Erythroblast (primary cell): Measurements from ENCODE around the gene CHST7.

Source experiments
- GATA1 ChIP-seq: IDR thresholded peaks from 2 replicates; pipeline ENCODE4 v1.6.1; 2011; ENCODE audit warnings: low read depth, mild to moderate bottlenecking, control low read depth, low read length, moderate library complexity
- POLR2A ChIP-seq: IDR thresholded peaks from 2 replicates; pipeline ENCODE4 v1.6.1; 2011; ENCODE audit warnings: mild to moderate bottlenecking, low read length

- TF ChIP-seq POLR2A (no peak), GATA1 (no peak)
These were observed 34.4 kb downstream of the CHST7 start for GRCh38 chrX:46607916-46608315.
